ENCODE results near the gene MAMLD1.
A peak's percentile ranks its signal among the peaks of the same experiment; 100 is the strongest.

MAMLD1 gene

GRCh38 chrX:150370589-150371312 lies 7.6 kb downstream of the MAMLD1 start:
- no peak overlapping the region for H3K4me3 ChIP-seq (ENCODE audit: low read length)
- TF ChIP-seq CTCF (conservative IDR thresholded peaks at IDR 0.05; ENCODE audit: low read depth, low read length): no peak
- no peak for DNase-seq (ENCODE audit: low read depth)

- TF ChIP-seq CTCF (conservative IDR thresholded peaks at IDR 0.05; ENCODE audit: low read depth, low read length): no peak
- no peak for DNase-seq (ENCODE audit: low read depth)
- no peak overlapping the region for H3K4me3 ChIP-seq (ENCODE audit: low read length)
These were observed 8.8 kb downstream of the MAMLD1 start for GRCh38 chrX:150371877-150372276.

GRCh38 chrX:150372280-150372679 lies 9.2 kb downstream of the MAMLD1 start:
- H3K4me3 ChIP-seq (ENCODE audit: low read length): peak overlapping the region; percentile 2
- no peak for TF ChIP-seq CTCF (conservative IDR thresholded peaks at IDR 0.05; ENCODE audit: low read depth, low read length)
- DNase-seq (ENCODE audit: low read depth): no peak

- DNase-seq (ENCODE audit: low read depth): no peak
- no peak for TF ChIP-seq CTCF (conservative IDR thresholded peaks at IDR 0.05; ENCODE audit: low read depth, low read length)
- peak overlapping the region; percentile 2 for H3K4me3 ChIP-seq (ENCODE audit: low read length)
These were observed 9.6 kb downstream of the MAMLD1 start for GRCh38 chrX:150372756-150373155.

- no peak overlapping the region for H3K4me3 ChIP-seq (ENCODE audit: low read length)
- no peak for TF ChIP-seq CTCF (conservative IDR thresholded peaks at IDR 0.05; ENCODE audit: low read depth, low read length)
- no peak for DNase-seq (ENCODE audit: low read depth)
These were observed 12.2 kb downstream of the MAMLD1 start for GRCh38 chrX:150375243-150375770.

- DNase-seq (ENCODE audit: low read depth): no peak
- no peak overlapping the region for H3K4me3 ChIP-seq (ENCODE audit: low read length)
- no peak for TF ChIP-seq CTCF (conservative IDR thresholded peaks at IDR 0.05; ENCODE audit: low read depth, low read length)
These were observed 13.9 kb downstream of the MAMLD1 start for GRCh38 chrX:150377005-150377404.

GRCh38 chrX:150405006-150405405 lies 41.9 kb downstream of the MAMLD1 start:
- DNase-seq (ENCODE audit: low read depth): peak; percentile 19
- TF ChIP-seq CTCF (conservative IDR thresholded peaks at IDR 0.05; ENCODE audit: low read depth, low read length): no peak

More at GRCh38 chrX:150405006-150405405, 41.9 kb downstream of the MAMLD1 start:
- H3K4me3 ChIP-seq (ENCODE audit: low read length): no peak overlapping the region
